A673 (cell line): ENCODE data around the gene VSTM4.

Source experiments
- EZH2 ChIP-seq: fragments of 200-600 bp; sonication (generic); IDR thresholded peaks from 2 replicates; pipeline ENCODE4 v1.6.1; 2017; ENCODE audit warnings: borderline replicate concordance, low read depth, mild to moderate bottlenecking, mixed read lengths, antibody characterized with exemption, low read length; ENCODE audit not compliant: poor library complexity, severe bottlenecking
- TF ChIP-seq, protein P1 (sequence below): fragments of 300-800, 200-600 bp; sonication (generic); conservative IDR thresholded peaks from 2 replicates; pipeline ENCODE4 v1.5.1; 2017; ENCODE audit warnings: low read depth, mild to moderate bottlenecking, antibody characterized with exemption, low read length, moderate library complexity, mixed read lengths

DNA sequence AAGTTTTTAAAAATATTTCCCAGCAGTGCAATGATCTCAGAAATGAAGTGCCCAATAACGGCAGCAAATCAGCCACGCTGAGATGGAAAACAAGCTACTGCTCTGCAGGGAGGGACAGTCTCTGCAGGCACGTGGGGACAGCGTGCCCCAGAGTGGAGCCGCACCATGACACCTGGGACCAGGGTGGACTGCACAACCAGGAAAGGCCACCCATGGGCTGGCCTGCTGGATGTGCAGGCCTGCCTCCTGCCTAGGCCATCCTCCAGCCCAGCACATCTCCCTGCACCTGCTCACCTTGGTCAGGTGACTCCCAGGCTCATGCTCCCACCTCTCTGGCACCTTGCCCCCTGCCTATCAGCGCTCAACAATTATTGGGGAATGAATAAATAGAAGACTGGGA is 80.4 kb downstream of the VSTM4 start:
- TF ChIP-seq, protein P1, sequence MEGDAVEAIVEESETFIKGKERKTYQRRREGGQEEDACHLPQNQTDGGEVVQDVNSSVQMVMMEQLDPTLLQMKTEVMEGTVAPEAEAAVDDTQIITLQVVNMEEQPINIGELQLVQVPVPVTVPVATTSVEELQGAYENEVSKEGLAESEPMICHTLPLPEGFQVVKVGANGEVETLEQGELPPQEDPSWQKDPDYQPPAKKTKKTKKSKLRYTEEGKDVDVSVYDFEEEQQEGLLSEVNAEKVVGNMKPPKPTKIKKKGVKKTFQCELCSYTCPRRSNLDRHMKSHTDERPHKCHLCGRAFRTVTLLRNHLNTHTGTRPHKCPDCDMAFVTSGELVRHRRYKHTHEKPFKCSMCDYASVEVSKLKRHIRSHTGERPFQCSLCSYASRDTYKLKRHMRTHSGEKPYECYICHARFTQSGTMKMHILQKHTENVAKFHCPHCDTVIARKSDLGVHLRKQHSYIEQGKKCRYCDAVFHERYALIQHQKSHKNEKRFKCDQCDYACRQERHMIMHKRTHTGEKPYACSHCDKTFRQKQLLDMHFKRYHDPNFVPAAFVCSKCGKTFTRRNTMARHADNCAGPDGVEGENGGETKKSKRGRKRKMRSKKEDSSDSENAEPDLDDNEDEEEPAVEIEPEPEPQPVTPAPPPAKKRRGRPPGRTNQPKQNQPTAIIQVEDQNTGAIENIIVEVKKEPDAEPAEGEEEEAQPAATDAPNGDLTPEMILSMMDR: no peak
- TF ChIP-seq EZH2: no peak
